Regular cardiac myocyte (primary cell): ENCODE measurements around the gene GALE. TPM values are rescaled to one million over a fixed set of nuclear protein-coding genes. Genes with fewer than 3 reads are reported as not detected.

Experiments used
- total RNA-seq: library from RNA; depleted of rRNA; stranded (reverse); fragments of >200 nt; gene quantifications from 2 replicates; pipeline ENCODE4 v1.2.3, GENCODE V29; 2014

Gene GALE
- 16.6 and 36.0 TPM in 2 replicates for total RNA-seq

DNA sequence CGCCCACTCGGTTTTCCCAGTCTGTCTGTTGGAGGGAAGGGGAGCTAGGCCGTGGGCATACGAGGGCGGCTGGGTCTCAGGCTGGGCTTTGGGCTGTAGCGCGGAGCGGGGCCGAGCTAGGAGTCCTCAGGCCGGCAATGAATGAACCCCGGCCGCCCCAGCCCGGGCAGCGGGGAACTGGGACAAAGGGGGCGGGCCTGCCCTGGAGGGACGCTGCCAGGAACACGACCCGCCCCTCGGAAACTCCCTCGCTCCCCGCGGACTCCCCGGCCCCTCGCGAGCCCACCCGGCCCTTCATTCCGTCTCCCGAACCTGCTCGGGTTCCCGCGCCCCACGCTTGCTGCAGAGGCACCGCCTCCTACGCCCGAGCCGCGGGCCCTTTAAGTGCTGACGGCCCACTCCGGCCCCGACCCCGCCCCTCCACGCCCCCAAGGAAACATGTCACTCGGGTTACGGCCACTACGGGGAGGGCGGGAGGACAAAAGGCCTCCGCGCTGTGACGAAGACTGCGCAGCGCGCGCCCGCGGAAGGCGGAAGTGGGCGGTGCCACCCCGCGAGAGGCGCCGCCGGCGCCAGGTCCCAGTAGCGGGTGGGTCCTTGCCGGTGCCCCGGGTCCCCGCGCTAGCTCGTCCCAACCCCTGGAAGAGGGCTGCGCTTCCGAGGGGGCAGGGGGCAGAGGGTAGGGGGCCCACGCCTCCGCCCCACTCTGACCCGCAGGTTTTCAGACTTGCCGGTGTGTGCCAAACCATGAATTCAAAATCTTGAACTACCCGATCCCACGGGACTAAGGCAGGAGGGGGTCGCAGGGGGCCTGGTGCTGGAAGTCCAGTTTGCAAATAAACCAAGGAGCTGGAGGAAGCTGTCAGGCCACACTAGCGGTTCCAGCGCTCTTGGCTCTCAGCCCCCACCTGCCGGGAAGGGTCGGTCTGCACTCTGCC is at the start of gene GALE:
GALE (minus strand) TSS at position 355 of the 938 bp plus-strand sequence. CDS start 1,747 bp downstream, outside the sequence.

DNA sequence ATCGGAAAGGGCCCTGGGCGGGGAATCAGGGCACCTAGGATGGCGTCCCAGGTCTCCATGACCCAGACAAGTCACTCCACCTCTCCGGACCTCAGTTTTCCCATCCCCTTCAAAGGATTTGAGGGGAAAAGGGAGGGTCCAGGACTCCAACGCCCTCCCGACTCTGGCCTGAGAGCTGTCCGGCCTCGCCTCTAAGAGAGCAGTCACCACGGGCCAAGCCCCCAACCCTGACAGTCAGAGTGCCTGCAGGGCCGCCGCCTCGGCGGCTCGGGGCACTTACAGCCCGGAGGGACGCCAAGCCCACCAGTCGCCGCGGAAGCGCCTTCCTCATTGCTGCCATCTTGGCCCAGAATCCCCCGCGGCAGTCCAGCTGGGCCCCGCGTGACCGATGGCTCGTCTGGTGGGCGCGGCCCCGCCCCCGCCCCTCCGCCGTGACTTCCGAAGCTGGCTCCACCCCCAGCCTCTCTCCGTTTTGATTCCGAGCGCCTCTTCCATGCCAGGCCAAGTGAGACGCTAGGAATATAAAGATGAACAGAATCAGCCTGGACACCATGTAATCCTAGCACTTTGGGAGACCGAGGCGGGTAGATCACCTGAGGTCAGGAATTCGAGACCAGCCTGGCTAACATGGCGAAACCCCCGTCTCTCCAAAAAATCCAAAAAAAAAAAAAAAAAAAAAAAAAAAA is 24.7 kb upstream of the GALE start, which contains the start of gene HMGCL:
HMGCL (minus strand) TSS at position 354 of the 686 bp plus-strand sequence; CDS start at position 340, 14 bp downstream.

GRCh38 chr1:23790696-23791515 is 9.6 kb downstream of the GALE start, which contains the start of gene LYPLA2:
Gene LYPLA2 (plus strand): TSS chr1:23791145. CDS start chr1:23792683, 1,538 bp downstream.

GRCh38 chr1:23777979-23778814 is 22.4 kb downstream of the GALE start, which contains the start of gene PITHD1:
Gene PITHD1 (plus strand): TSS chr1:23778418. CDS start chr1:23778516, 98 bp downstream.

Other genes with a start within 250 kb of the GALE start
- gene ID3, start 241.3 kb downstream of the GALE start, total RNA-seq = 289 and 387 TPM in 2 replicates
- 992 and 1,142 TPM in 2 replicates for gene RPL11, start 108.9 kb downstream of the GALE start, total RNA-seq
- 21.1 and 46.4 TPM in 2 replicates for gene ELOA, start 57.3 kb downstream of the GALE start, total RNA-seq
- gene PITHD1, start 22.3 kb downstream of the GALE start, total RNA-seq = 33.3 and 45.8 TPM in 2 replicates
- gene LYPLA2, start 9.6 kb downstream of the GALE start, total RNA-seq = 29.3 and 52.0 TPM in 2 replicates
- 42.2 and 63.4 TPM in 2 replicates for gene HMGCL, start 24.7 kb upstream of the GALE start, total RNA-seq
- gene FUCA1, start 67.5 kb upstream of the GALE start, total RNA-seq = 7.3 and 34.4 TPM in 2 replicates
- not detected in 2 replicates for gene CNR2, start 112.6 kb upstream of the GALE start, total RNA-seq
- 118 and 162 TPM in 2 replicates for gene PNRC2, start 159.1 kb upstream of the GALE start, total RNA-seq
- 77.8 and 109 TPM in 2 replicates for gene SRSF10, start 179.6 kb upstream of the GALE start, total RNA-seq